DMS153 treated with DMSO at 0.1 percent for 48 hours (cell line): ENCODE data around the gene ZBTB8OS.
A peak's percentile ranks its signal among the peaks of the same experiment; 100 is the strongest.

Source experiments
- DNase-seq: peaks from one replicate; lab custom pipeline; 2025; ENCODE audit not compliant: unreplicated experiment; lab: John Stamatoyannopoulos, UW

The ZBTB8OS gene

GRCh38 chr1:32612189-32612881 lies 38.0 kb downstream of the ZBTB8OS start:
- DNase-seq, result peak; percentile 83

- DNase-seq, result no peak
Measured at GRCh38 chr1:32611859-32612188, 38.5 kb downstream of the ZBTB8OS start.

- no peak for DNase-seq
Measured at GRCh38 chr1:32609180-32609579, 41.2 kb downstream of the ZBTB8OS start.

GRCh38 chr1:32606565-32607371 lies 43.6 kb downstream of the ZBTB8OS start:
- DNase-seq, result no peak

- DNase-seq, result no peak
Measured at GRCh38 chr1:32605711-32606424, 44.5 kb downstream of the ZBTB8OS start.

- DNase-seq, result no peak
Measured at GRCh38 chr1:32600034-32600433, 50.3 kb downstream of the ZBTB8OS start.

- no peak for DNase-seq
Measured at GRCh38 chr1:32592943-32593342, 57.4 kb downstream of the ZBTB8OS start.

- DNase-seq, result no peak
Measured at GRCh38 chr1:32580348-32581017, 69.9 kb downstream of the ZBTB8OS start.
